Peyer's patch (tissue), 4 donors: ENCODE data around the gene SMIM10.

Experiments used
- CTCF ChIP-seq, 6 experiments: fragments of 450-650 bp in 4 of 6; fragments of 200-600 bp in 2 of 6; sonication (generic) in 1 of 6; IDR thresholded peaks; one replicate each; pipeline ENCODE4 v1.5.1; 2017 to 2019; ENCODE audit warnings: antibody characterized with exemption in 6 of 6, mild to moderate bottlenecking in 3 of 6, moderate library complexity in 1 of 6
- POLR2A ChIP-seq, 2 donors: fragments of 450-650 bp; IDR thresholded peaks; one replicate each; pipeline ENCODE4 v1.5.1; 2017; ENCODE audit warnings: antibody characterized with exemption in 2 of 2, mild to moderate bottlenecking in 2 of 2, moderate library complexity in 2 of 2

GRCh38 chrX:134990801-134991481 lies at the start of gene SMIM10:
- no peak for TF ChIP-seq POLR2A (IDR thresholded peaks at IDR 0.05)
- no peak for TF ChIP-seq CTCF (IDR thresholded peaks at IDR 0.05)
